ENCODE measurements around the gene CDC25B.

CDC25B gene

GRCh38 chr20:3768342-3769130 lies 27.6 kb upstream of the CDC25B start (continued):
- TF ChIP-seq, protein P1, sequence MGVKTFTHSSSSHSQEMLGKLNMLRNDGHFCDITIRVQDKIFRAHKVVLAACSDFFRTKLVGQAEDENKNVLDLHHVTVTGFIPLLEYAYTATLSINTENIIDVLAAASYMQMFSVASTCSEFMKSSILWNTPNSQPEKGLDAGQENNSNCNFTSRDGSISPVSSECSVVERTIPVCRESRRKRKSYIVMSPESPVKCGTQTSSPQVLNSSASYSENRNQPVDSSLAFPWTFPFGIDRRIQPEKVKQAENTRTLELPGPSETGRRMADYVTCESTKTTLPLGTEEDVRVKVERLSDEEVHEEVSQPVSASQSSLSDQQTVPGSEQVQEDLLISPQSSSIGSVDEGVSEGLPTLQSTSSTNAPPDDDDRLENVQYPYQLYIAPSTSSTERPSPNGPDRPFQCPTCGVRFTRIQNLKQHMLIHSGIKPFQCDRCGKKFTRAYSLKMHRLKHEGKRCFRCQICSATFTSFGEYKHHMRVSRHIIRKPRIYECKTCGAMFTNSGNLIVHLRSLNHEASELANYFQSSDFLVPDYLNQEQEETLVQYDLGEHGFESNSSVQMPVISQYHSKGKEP (tag by site-specific recombination; IDR thresholded peaks at IDR 0.05): peak; percentile 6; the same call in 1 of the 2 replicates
- TF ChIP-seq IKZF3 (tag by site-specific recombination; IDR thresholded peaks at IDR 0.05): no peak
- no peak for TF ChIP-seq ZEB2 (tag by site-specific recombination; IDR thresholded peaks at IDR 0.05)
- 0 out of 2 replicates have a peak, but pooled peaks have one; percentile 24 for TF ChIP-seq ZNF391 (tag by site-specific recombination; IDR thresholded peaks at IDR 0.05; ENCODE audit: borderline replicate concordance, low read depth)
- TF ChIP-seq, protein P2, sequence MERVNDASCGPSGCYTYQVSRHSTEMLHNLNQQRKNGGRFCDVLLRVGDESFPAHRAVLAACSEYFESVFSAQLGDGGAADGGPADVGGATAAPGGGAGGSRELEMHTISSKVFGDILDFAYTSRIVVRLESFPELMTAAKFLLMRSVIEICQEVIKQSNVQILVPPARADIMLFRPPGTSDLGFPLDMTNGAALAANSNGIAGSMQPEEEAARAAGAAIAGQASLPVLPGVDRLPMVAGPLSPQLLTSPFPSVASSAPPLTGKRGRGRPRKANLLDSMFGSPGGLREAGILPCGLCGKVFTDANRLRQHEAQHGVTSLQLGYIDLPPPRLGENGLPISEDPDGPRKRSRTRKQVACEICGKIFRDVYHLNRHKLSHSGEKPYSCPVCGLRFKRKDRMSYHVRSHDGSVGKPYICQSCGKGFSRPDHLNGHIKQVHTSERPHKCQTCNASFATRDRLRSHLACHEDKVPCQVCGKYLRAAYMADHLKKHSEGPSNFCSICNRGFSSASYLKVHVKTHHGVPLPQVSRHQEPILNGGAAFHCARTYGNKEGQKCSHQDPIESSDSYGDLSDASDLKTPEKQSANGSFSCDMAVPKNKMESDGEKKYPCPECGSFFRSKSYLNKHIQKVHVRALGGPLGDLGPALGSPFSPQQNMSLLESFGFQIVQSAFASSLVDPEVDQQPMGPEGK (tag by site-specific recombination; IDR thresholded peaks at IDR 0.05): 0 out of 2 replicates have a peak, but pooled peaks have one; percentile 13
- TF ChIP-seq ZSCAN16 (tag by site-specific recombination; IDR thresholded peaks at IDR 0.05): no peak
- peak; percentile 8; the same call in 1 of the 2 replicates for TF ChIP-seq KLF1 (tag by site-specific recombination; IDR thresholded peaks at IDR 0.05)
- TF ChIP-seq, protein P3, sequence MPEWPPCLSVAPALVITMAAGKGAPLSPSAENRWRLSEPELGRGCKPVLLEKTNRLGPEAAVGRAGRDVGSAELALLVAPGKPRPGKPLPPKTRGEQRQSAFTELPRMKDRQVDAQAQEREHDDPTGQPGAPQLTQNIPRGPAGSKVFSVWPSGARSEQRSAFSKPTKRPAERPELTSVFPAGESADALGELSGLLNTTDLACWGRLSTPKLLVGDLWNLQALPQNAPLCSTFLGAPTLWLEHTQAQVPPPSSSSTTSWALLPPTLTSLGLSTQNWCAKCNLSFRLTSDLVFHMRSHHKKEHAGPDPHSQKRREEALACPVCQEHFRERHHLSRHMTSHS (tag by site-specific recombination; IDR thresholded peaks at IDR 0.05): no peak
- TF ChIP-seq, protein P4, sequence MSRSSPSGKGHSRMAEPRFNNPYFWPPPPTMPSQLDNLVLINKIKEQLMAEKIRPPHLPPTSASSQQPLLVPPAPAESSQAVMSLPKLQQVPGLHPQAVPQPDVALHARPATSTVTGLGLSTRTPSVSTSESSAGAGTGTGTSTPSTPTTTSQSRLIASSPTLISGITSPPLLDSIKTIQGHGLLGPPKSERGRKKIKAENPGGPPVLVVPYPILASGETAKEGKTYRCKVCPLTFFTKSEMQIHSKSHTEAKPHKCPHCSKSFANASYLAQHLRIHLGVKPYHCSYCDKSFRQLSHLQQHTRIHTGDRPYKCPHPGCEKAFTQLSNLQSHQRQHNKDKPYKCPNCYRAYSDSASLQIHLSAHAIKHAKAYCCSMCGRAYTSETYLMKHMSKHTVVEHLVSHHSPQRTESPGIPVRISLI (tag by site-specific recombination; IDR thresholded peaks at IDR 0.05): no peak
- no peak for TF ChIP-seq YY1 (tag by site-specific recombination; IDR thresholded peaks at IDR 0.05)
- no peak for TF ChIP-seq ZNF354C (tag by site-specific recombination; IDR thresholded peaks at IDR 0.05; ENCODE audit: borderline replicate concordance, low read depth)
- TF ChIP-seq ZNF585B (tag by site-specific recombination; IDR thresholded peaks at IDR 0.05): no peak
- no peak for TF ChIP-seq PRDM1 (tag by site-specific recombination; IDR thresholded peaks at IDR 0.05)
- TF ChIP-seq ZNF513 (tag by site-specific recombination; IDR thresholded peaks at IDR 0.05): no peak
- TF ChIP-seq ZNF48 (tag by site-specific recombination; IDR thresholded peaks at IDR 0.05): no peak
- TF ChIP-seq ATF2 (tag by site-specific recombination; IDR thresholded peaks at IDR 0.05; ENCODE audit: low read depth): no peak
- peak; percentile 57; the same call in 1 of the 2 replicates for TF ChIP-seq ZNF600 (tag by site-specific recombination; IDR thresholded peaks at IDR 0.05)
- TF ChIP-seq ZNF426 (tag by site-specific recombination; IDR thresholded peaks at IDR 0.05): no peak
- TF ChIP-seq GLIS1 (tag by site-specific recombination; IDR thresholded peaks at IDR 0.05): peak; percentile 81
- 0 out of 2 replicates have a peak, but pooled peaks have one; percentile 33 for TF ChIP-seq KLF10 (tag by site-specific recombination; IDR thresholded peaks at IDR 0.05)
- no peak for TF ChIP-seq ZNF416 (tag by site-specific recombination; IDR thresholded peaks at IDR 0.05)
- peak; percentile 98 for TF ChIP-seq ZFHX2 (tag by site-specific recombination; conservative IDR thresholded peaks at IDR 0.05)
- peak; percentile 9 for TF ChIP-seq ZBTB8A (tag by site-specific recombination; IDR thresholded peaks at IDR 0.05)
- TF ChIP-seq, protein P5, sequence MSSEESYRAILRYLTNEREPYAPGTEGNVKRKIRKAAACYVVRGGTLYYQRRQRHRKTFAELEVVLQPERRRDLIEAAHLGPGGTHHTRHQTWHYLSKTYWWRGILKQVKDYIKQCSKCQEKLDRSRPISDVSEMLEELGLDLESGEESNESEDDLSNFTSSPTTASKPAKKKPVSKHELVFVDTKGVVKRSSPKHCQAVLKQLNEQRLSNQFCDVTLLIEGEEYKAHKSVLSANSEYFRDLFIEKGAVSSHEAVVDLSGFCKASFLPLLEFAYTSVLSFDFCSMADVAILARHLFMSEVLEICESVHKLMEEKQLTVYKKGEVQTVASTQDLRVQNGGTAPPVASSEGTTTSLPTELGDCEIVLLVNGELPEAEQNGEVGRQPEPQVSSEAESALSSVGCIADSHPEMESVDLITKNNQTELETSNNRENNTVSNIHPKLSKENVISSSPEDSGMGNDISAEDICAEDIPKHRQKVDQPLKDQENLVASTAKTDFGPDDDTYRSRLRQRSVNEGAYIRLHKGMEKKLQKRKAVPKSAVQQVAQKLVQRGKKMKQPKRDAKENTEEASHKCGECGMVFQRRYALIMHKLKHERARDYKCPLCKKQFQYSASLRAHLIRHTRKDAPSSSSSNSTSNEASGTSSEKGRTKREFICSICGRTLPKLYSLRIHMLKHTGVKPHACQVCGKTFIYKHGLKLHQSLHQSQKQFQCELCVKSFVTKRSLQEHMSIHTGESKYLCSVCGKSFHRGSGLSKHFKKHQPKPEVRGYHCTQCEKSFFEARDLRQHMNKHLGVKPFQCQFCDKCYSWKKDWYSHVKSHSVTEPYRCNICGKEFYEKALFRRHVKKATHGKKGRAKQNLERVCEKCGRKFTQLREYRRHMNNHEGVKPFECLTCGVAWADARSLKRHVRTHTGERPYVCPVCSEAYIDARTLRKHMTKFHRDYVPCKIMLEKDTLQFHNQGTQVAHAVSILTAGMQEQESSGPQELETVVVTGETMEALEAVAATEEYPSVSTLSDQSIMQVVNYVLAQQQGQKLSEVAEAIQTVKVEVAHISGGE (tag by site-specific recombination; conservative IDR thresholded peaks at IDR 0.05; ENCODE audit: low read depth): peak; percentile 71
- peak; percentile 48 for TF ChIP-seq KLF9 (tag by site-specific recombination; IDR thresholded peaks at IDR 0.05; ENCODE audit: low read depth)
- 0 out of 2 replicates have a peak, but pooled peaks have one; percentile 13 for TF ChIP-seq ZNF629 (tag by site-specific recombination; IDR thresholded peaks at IDR 0.05)
- no peak for TF ChIP-seq ZNF292 (tag by site-specific recombination; IDR thresholded peaks at IDR 0.05; ENCODE audit: borderline replicate concordance, low read depth)

Data from HEK293 (cell line).